Gastroesophageal sphincter (tissue), 4 donors: ENCODE data around the gene CPLX4. TPM values are rescaled to one million over a fixed set of nuclear protein-coding genes. Genes with fewer than 3 reads are reported as not detected.

Experiments
- ATAC-seq: fragments of 150-250 bp; one replicate; pipeline ENCODE4 v1.9.1; 2016; ENCODE audit warnings: mild to moderate bottlenecking, moderate library complexity
- H3K27ac ChIP-seq, 4 donors: fragments of 200-600 bp; sonication (generic) in 3 of 4; 1 replicate in 3 of 4; 2 replicates in 1 of 4; pipeline ENCODE4 v1.5.1; 2016 to 2019
- H3K27me3 ChIP-seq: fragments of 200-600 bp; sonication (generic); one replicate; pipeline ENCODE4 v1.5.1; 2019
- H3K36me3 ChIP-seq, 2 donors: fragments of 200-600 bp; sonication (generic); one replicate each; pipeline ENCODE4 v1.5.1; 2019; ENCODE audit warnings: control low read depth in 1 of 2
- H3K4me1 ChIP-seq, 3 donors: fragments of 200-600 bp; sonication (generic); 1 replicate in 2 of 3; 2 replicates in 1 of 3; pipeline ENCODE4 v1.5.1; 2016 to 2019; ENCODE audit warnings: control low read depth in 2 of 3
- H3K4me3 ChIP-seq, 2 donors: fragments of 200-600 bp; sonication (generic); one replicate each; pipeline ENCODE4 v1.5.1; 2019; ENCODE audit warnings: mild to moderate bottlenecking in 1 of 2, moderate library complexity in 1 of 2
- H3K9me3 ChIP-seq, 3 donors: fragments of 200-600 bp; sonication (generic); one replicate each; pipeline ENCODE4 v1.5.1; 2017 to 2019; ENCODE audit warnings: control low read depth in 2 of 3
- CTCF ChIP-seq, 4 experiments: fragments of 200-600 bp in 2 of 4; fragments of 450-650 bp in 2 of 4; sonication (generic) in 1 of 4; IDR thresholded peaks; one replicate each; pipeline ENCODE4 v1.5.1; 2017 to 2019; ENCODE audit warnings: antibody characterized with exemption in 4 of 4, mild to moderate bottlenecking in 2 of 4, moderate library complexity in 2 of 4
- EP300 ChIP-seq: sonication (generic); formaldehyde crosslinking; IDR thresholded peaks from one replicate; pipeline ENCODE4 v1.6.1; 2017; ENCODE audit warnings: antibody characterized with exemption, mild to moderate bottlenecking
- POLR2A ChIP-seq, 2 donors: fragments of 450-650 bp; IDR thresholded peaks; one replicate each; pipeline ENCODE4 v1.6.1; 2017; ENCODE audit warnings: antibody characterized with exemption in 2 of 2, mild to moderate bottlenecking in 2 of 2, moderate library complexity in 1 of 2
- POLR2AphosphoS5 ChIP-seq: sonication (generic); formaldehyde crosslinking; IDR thresholded peaks from one replicate; pipeline ENCODE4 v1.6.1; 2017; ENCODE audit warnings: antibody characterized with exemption
- WGBS, 2 donors: methylation state at CpG; one replicate each; pipeline ENCODE4 v1.1.5; 2018; ENCODE audit warnings: low coverage in 1 of 2; 5-methylcytosine and 5-hydroxymethylcytosine counted together
- total RNA-seq, 4 donors: library from RNA; depleted of rRNA; stranded (reverse); fragments of >200 nt; gene quantifications; one replicate each; pipeline ENCODE4 v1.1.0, GENCODE V29; 2016

The CPLX4 gene
- total RNA-seq, 4 donors from 2014 or later: not detected

DNA sequence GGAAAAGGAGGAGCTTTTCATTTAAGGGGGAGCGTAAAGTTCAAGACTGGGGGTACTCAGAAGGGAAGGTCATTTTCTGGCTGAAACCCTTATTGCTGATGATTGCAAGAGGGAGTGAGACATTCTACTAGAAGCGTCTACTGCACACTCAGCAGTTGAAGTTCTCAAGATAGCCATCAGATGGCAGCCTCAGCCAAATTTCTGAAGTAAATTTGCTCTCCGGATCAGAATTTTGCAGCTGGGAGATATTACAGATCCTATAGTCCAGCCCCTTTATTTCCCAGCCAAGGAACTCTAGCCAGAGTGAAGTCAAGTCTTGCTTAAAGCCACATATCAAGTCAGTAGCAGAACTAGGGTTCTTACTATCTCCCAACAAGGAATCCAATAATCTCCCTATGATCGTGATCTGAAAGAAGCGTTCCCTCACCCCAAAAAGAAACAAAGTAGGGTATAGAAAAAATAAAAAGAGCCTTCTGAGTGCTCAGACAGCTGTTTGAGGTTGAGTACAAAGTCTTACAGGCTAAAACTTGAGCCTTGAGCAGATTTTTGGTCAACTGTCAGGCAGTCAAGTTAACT is 69.2 kb downstream of the CPLX4 start:
- Histone ChIP-seq H3K27me3 (peaks cover 40% of the 10 kb centered on the region), H3K9me3 (no peaks in the 10 kb centered on the region), H3K4me3 (no peak overlapping the region), H3K4me1 (no peaks in the 10 kb centered on the region), H3K36me3 (no peaks in the 10 kb centered on the region), H3K27ac (no peak overlapping the region)
- peak; percentile 8 to 70 (median 49) for TF ChIP-seq CTCF (IDR thresholded peaks at IDR 0.05)
- no peak for TF ChIP-seq POLR2A (IDR thresholded peaks at IDR 0.05)
- peak; percentile 51 for ATAC-seq
- WGBS, 2 donors: 0 to 10% methylated on average over 2 to 5 of the region's 5 CpGs

DNA sequence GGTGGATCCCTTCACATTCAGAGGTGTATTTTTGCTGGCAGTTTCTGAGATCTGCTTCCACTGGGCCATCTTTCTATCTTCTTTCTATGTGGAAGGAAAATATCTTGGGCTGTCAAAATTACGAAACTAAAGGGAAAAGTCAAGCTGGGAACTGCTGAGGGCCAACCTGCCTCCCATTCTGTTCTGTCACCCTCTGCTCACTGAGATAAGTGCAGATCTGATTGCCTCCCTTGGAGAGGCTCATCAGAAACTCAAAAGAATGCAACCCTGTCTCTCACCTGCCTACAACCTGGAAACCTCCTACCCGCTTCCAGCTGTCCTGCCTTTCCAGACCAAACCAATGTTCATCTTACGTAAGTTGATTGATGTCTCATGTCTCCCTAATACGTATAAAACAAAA is 71.7 kb downstream of the CPLX4 start:
- no peak for ATAC-seq
- H3K9me3 ChIP-seq: no peaks in the 10 kb centered on the region
- H3K27me3 ChIP-seq: peaks cover 37% of the 10 kb centered on the region
- H3K4me3 ChIP-seq: no peak overlapping the region
- no peak for TF ChIP-seq POLR2AphosphoS5
- no peak for TF ChIP-seq EP300
- TF ChIP-seq CTCF (IDR thresholded peaks at IDR 0.05): no peak
- no peak for TF ChIP-seq POLR2A (IDR thresholded peaks at IDR 0.05)
- WGBS, 2 donors: 41% methylated on average over 4 of the region's 4 CpGs; no CpG with 5 or more reads in 1 of the 2 donors
- no peaks in the 10 kb centered on the region for H3K36me3 ChIP-seq
- H3K4me1 ChIP-seq: no peaks in the 10 kb centered on the region
- no peak overlapping the region for H3K27ac ChIP-seq

Other genes with a start within 250 kb of the CPLX4 start
- gene SEC11C, start 178.8 kb downstream of the CPLX4 start, total RNA-seq: 10 to 100 TPM; 14.7 to 25.2 (median 21.6) TPM
- 1 to 10 TPM in 1 of 4 donors, not detected in 3; 4.8 TPM for gene GRP, start 98.5 kb downstream of the CPLX4 start, total RNA-seq
- not detected for gene RAX, start 45.2 kb downstream of the CPLX4 start, total RNA-seq
- gene LMAN1, start 40.6 kb upstream of the CPLX4 start, total RNA-seq: 10 to 100 TPM; 64.0 to 80.4 (median 68.5) TPM